Cortex of kidney (tissue), 1 donor: Measurements from ENCODE around the gene ZNF629.

Experiments used
- DNase-seq: peaks from one replicate; lab custom pipeline; 2025; lab: John Stamatoyannopoulos, UW

ZNF629 gene

DNA sequence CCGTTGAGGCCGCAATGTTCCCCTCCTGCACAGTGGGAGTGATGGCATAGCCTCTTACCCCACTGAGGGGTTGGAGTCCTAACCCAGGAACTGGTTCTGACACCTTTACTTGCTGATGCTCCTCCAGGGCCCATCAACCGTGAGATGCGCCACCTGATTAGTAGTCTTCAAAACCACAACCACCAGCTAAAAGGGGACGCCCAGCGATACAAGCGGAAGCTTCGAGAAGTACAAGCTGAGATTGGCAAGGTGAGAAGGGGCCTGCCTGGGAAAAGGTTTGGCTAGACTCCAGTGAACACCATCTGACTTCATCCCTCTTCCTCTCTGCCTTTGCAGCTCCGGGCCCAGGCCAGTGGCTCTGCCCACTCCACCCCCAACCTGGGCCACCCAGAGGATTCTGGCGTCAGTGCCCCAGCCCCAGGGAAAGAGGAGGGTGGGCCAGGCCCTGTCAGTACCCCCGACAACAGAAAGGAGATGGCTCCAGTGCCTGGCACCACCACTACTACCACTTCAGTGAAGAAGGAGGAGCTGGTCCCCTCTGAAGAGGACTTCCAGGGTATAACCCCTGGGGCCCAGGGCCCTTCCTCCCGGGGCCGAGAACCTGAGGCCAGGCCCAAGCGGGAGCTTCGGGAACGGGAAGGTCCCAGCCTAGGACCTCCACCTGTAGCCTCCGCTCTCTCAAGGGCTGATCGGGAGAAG is 19.1 kb downstream of the ZNF629 start:
- no peak for DNase-seq

DNA sequence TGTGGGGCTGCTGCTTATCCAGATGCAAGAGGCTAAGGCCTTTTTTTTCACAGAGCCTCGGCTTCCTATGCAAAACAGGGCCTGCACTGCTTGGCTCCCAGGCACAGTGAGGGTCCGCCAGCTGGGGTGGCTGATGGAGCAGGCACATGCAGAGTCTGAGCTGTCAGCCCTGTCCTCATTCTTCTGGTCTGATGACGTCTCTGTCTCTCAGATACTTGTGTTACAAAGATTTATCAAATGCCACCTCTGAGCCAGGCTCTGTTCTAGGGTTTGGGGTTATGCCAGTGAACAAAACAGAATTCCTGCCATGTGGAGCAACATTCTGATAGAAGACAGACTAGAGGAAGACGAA is 20.1 kb downstream of the ZNF629 start:
- no peak for DNase-seq

DNA sequence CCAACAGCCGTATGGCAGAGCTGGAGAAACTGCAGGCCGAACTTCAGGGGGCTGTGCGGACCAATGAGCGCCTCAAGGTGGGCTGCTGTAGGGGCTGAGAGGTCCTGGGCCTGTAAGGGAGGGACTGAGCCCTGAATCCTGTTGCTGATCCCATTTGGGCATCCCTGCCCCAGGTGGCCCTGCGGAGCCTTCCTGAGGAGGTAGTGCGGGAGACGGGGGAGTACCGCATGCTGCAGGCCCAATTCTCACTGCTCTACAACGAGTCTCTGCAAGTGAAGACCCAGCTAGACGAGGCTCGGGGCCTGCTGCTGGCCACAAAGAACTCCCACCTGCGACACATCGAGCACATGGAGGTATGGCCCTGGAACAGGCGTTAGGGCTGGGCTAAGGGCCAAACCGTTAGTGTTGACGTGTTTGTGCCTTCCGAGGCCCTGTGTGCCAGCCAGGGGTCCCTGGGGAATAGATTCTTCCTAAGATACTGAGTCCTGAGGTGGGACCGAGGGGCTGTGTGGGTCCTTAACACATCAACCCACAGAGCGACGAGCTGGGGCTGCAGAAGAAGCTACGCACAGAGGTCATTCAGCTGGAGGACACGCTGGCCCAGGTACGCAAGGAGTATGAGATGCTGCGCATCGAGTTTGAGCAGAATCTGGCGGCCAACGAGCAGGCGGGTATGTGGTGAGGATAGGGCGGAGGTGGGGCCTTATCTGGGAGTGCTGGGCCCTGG is 20.6 kb downstream of the ZNF629 start:
- DNase-seq: no peak

DNA sequence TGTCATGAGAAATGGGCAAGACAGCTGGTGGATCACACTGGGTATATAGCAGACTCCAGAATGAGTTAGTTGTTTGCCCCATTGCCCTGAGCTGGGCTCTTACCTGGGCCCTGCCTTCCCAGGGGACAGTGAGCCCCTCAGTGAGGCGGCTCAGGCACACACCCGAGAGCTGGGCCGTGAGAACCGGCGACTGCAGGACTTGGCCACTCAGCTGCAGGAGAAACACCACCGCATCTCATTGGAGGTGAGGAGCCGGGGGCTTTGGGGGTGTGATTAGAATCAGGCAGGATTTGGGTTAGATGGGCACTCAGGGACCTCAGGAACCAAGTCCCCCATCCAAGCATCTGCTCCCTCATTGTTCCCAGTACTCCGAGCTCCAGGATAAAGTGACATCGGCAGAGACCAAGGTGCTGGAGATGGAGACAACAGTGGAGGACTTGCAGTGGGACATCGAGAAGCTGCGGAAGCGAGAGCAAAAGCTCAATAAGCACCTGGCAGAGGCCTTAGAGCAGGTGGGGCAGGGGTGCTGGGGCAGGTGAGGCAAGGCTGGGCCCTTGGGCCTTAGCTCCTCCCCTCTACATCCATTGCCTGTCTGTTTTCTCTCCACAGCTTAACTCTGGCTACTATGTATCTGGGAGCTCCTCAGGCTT is 22.1 kb downstream of the ZNF629 start:
- DNase-seq: no peak

DNA sequence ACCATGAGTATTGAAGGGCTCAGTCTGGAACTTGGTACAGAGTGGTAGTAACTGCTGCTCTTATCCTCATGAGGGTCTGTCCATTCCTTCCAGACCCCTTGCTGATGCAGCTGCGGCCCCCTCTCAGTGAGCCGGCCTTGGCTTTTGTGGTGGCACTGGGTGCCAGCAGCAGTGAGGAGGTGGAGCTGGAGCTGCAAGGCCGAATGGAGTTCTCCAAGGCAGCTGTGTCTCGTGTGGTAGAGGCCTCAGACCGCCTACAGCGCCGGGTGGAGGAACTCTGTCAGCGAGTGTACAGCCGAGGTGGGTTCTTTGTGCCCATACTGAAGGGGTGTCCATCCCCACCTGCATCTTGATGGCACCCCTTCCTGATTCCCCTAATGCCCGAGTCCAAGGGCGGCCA is 22.9 kb downstream of the ZNF629 start:
- DNase-seq: no peak

DNA sequence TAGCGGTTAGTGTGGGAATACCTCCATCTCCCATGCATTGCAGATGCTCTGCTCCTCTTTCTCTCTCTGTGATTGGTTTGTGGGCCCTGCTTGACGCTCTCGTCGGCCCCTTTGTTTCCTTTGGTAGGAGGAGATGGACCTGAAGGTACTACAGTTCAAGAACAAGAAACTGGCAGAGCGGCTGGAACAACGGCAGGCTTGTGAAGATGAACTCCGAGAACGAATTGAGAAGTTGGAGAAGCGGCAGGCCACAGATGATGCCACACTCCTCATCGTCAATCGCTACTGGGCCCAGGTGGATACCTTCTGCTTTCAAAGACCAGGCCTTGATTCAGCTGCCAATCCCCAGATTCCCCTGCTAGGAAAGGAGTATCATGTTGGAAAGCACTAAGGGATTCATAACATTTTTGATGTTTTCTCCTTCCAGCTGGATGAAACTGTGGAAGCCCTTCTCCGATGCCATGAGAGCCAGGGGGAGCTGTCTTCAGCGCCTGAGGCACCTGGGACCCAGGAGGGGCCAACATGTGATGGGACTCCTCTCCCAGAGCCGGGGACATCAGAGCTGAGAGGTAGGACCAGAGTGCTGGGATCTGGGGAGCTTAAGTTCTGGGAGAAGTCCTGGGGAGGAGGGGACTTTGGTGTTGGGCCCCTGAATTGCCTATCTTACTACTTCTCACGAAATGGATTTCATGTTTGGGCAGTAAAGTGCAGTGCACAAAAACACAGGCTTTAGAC is 23.8 kb downstream of the ZNF629 start:
- DNase-seq: no peak

DNA sequence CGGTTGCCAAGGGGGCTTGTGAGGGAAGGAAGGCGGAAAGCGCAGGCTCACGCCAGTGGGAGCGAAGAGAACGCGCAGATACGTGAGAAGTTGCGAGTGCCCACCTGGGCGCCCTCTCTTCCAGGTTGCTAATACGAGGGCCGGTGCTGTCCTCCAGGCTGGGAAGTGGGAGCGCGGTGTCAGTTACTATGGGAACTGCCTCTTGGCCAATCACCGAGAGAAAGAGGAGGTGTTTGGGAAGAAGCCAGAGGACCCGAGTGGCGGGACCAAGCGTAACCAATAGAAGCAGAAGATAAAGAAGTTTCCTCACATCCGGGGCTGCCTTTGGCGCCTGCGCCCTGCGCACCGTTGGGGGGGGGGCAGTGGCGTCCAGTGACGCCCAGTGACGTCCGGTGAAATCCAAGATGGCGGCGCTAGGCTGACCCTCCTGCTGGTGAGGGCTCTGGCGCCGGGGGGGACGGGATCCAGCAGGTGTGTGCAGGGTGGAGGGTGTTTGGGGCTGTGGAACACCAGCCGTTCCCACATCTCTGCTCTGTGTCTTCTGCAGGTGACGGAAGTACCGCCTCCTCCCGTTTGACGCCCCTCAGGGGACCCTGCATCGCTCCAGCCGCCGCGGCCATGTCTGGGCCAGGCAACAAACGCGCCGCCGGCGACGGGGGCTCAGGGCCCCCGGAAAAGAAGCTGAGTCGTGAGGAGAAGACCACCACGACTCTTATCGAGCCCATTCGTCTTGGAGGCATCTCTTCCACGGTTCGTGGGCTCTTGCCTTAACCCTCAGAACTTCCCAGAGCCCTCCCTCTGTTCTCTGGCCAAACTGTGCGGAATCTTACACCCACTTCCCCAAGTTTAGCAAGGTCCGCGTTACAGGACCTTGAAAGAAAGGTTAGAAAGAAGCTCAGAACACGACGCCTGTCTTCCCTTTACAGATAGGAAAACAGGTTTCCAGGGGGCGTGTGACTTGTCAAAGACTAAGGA is 24.8 kb downstream of the ZNF629 start, which contains the start of the genes CFAP119 and RNF40:
Gene CFAP119 (minus strand): TSS at position 135 of the 975 bp plus-strand sequence. CDS start 314 bp downstream, outside the sequence.
Gene RNF40 (plus strand): TSS at position 395 of the 975 bp plus-strand sequence. CDS start 224 bp downstream, at position 619.
- DNase-seq: no peak

DNA sequence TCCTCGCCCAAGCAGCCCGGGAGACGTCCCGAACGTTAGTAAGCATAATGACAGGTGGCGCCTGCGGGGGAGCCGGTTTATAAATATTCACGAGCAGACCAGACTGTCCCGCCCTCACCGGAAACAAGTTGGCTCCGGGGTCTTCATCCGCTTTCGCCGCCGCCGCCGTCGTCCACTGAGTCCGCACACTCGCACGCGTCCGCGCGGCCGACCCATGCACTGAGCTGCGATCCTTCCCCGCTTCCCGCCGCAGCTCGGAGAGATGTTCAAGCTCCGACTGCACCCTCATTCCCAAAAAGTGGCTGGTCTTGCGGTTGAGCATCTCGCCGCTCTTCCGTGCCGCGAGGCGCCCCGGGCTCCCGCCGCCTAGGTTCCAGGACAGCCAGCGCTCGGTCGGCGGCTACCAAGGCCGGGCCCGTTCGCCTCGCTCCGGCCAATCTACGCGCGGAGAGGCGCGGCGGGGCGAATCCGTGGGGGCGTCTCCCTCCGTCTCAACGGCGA is 25.5 kb downstream of the ZNF629 start:
- DNase-seq: no peak

DNA sequence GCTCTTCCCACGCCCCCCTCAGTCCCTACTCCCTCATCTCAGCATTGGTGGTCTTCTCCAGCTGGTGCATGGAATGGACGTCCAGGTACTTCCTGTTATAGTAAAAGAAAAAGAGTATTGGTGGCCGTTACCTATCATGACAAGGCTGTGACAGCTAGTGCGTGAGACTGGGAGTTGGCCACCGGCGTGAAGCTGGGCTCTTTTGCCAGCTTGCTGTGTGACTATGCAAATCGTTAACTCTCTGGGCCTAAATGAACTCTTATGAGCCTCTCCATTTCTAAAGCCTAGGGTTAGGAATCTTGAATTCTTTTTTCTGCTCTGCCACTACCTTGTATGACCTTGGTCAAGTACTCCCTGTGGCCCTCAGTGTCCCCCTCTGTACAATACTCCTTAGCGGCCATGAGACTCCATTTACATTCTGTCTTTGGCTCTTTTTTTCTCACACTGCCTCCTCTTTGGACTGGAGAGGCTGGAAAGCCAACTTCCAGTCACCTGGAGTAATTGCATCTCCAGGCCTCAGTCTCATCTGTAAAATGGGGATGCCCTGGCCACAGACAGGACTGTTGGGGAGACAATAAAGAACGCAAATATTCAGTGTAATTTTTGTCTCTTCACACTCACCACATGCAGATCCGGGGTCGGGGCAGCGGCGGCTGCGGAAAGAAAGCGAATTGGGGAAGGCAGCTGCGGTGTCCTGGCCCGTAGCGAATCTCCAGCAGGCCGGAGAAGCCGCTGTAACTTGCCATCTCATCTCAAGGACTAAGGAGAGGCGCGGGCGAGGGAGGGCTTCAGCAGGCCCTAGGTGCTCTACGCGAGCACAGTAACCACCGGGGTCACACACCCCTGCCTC is 26.2 kb downstream of the ZNF629 start:
- no peak for DNase-seq

DNA sequence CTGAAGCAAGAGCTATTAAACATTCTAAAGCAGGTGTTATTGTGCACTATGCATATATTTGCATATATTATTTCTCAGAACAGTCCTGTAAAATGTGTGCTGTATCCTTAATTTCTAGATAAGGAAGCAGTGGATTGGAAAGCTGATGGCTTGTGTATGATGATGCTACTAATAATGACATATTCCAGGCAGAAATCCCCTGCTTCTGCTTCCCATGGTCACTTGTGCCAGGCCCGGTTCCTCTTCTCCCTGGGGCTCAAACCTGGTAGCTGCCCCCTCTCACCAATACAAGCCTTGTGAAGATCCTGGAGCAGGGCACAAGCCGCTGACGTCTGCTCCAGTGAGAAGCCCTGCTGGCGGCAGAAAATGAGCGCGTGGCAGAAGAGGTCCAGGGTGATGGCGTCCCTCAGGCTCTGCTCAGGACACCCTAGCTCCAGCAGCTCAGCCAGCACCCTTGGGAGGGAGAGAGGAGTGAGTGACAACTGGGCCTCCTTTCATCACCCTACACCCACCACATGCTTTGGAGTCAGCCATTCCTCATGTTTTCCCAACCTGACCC is 26.9 kb downstream of the ZNF629 start:
- no peak for DNase-seq

DNA sequence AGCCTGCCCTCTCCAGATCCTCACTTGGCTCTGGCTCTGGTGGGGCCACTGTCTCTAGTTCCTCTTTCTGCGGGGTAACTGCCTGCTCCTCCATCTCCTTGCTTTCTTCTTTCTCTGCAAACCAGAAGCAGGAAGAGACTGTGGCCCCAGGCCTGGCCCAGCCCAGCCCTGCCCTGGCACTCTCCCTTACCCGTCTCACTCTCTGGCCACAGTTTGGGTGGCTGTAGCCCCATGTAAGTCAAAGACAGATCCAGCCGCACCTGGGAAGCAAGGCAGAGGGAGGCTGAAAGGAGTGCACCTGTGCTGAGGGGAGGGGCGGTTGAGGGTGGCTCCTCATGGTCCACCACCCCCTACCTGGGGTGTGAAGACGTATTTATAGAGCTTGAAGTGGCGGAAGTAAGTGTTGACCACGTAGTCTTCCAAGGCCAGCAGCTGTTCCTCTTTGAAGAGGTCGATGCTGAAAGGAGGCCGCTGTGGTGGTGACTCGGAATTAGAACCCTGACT is 28.0 kb downstream of the ZNF629 start:
- no peak for DNase-seq

DNA sequence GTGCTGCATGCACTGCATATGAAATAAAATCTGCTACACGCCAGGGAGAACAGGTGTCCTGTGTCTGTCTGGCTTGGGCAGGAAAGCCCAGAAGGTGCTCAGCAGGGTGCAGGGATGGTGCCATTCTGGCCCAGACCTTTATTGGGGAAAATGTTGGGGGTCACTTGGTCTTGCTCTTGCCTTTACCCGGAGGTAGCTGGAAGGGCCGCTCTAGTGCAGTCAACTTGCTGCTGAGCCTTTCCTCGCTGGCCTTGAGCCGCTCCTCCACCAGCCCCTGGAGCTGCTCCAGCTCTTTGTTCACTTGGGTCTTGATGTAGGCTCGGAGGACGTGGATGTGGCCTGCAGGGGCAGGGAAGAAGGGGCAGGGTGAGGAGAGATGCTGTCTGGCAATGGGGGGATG is 29.7 kb downstream of the ZNF629 start:
- DNase-seq: no peak

DNA sequence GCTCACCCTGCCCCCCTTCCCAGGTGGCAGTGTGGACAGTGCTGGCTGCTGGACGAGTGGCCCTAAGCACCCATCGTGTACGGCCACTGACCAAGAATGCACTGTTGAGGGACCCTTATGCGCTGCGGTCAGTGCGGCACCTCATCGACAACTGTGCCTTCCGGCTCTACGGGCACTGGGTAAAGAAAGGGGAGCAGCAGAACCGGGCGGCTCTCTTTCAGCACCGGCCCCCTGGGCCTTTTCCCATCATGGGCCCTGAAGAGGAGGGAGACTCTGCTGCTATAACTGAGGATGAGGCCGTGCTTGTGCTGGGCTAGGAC is 30.3 kb downstream of the ZNF629 start:
- DNase-seq: no peak

DNA sequence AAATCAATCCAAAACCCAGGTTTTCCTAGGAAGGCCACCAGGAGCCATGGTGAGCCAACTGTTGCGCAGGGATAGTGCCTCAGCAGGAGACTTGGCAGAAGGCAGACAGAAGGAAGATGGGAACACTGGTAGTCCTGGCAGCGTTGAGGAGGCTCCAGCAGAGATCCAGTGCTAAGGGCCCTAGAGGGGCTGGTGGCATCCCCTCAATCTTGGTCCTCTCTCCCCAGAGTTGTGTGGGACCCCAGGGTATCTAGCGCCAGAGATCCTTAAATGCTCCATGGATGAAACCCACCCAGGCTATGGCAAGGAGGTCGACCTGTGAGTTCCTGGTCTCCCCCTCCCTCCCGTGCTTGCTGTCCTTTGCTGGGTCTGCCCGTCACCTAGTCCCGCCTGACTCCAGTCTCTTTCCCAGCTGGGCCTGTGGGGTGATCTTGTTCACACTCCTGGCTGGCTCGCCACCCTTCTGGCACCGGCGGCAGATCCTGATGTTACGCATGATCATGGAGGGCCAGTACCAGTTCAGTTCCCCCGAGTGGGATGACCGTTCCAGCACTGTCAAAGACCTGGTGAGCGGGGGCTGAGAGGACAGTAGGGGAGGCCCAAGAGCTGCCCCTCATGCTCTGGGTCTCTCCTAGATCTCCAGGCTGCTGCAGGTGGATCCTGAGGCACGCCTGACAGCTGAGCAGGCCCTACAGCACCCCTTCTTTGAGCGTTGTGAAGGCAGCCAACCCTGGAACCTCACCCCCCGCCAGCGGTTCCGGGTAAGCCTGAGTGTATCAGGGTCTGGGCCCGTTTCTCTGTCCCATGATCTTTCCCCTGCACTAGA is 30.8 kb downstream of the ZNF629 start:
- no peak for DNase-seq

DNA sequence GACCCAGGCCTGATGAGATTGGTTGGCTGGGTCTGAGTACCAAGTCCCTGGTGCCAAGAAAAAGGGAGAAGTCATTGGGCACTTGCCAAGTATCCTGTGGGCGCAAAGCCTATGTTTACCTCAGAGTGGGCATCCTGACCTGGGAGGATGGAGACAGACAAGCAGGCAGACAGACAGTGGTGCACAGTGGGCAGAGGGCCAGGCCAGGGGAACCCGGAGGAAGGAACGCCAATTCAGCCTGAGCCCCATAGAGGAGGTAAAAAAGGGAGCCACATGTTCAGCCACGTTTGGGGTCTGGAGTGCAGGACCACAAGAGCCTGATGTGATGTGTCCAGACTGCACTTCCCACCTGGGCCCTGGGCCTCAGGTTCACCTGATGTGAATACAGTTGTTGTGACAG is 33.4 kb downstream of the ZNF629 start:
- DNase-seq: no peak

DNA sequence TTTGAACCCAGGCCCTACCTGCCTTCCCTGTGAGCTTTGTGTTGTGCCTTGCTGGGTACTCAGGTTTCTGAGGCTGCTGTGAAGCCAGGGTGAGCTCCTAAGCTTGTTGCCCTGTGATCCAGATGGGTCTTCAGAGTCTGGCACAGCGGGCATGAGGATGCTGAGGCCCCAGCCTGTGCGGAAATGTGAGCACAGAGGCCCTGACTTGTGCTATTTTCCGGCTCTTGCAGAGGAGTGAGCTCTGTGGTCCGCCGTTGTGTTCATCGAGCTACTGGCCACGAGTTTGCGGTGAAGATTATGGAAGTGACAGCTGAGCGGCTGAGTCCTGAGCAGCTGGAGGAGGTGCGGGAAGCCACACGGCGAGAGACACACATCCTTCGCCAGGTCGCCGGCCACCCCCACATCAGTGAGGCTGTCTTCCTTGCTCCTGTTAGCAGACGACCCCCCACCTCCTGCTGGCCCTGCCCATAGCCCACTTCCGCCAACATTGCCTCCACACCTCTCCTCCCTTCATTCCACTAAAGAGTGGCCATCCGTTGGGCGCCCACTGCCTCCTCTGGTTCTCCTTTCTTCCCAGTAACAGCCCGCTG is 36.0 kb downstream of the ZNF629 start:
- no peak for DNase-seq

DNA sequence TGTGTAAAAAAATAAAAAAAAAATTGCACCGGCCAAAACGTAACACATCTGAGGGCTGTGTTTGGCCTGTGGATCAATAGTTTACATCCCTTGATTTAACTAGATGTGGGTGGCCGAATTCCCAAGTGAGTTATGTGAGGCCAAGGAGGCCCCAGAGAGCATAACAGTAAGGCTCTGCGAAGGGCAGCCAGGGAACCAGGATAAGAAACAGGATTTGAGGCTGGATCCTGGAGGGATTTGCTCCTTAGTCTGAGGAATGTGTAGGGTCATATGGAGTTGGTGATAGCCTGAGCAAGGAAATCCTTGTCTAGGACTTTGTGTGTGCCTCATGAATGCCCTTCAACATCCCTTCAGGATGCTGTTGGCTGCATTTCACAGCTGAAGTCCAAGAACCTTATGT is 36.8 kb downstream of the ZNF629 start:
- DNase-seq: no peak
